H1 (cell line): Measurements from ENCODE around the gene COL1A1. TPM values are rescaled to one million over a fixed set of nuclear protein-coding genes. Genes with fewer than 3 reads are reported as not detected.

Experiments
- CTCF ChIA-PET: fragments of 300-600 bp; sonication (Branson Sonifier 250); formaldehyde crosslinking; loops from one replicate; lab custom pipeline; 2021; ENCODE audit not compliant: partially characterized antibody; lab: Charles Lee
- POLR2A ChIA-PET: fragments of 300-600 bp; sonication (Branson Sonifier 250); formaldehyde crosslinking; loops from one replicate; lab custom pipeline; 2021; ENCODE audit warnings: inconsistent platforms; ENCODE audit not compliant: partially characterized antibody; lab: Charles Lee
- DNase-seq, 2 experiments: peaks; one replicate each; pipeline versions ENCODE4 v3.0.0 to v3.0.0-alpha.2; 2010 to 2022; ENCODE audit warnings: low spot score in 2 of 2, low read depth in 1 of 2, mixed read lengths in 1 of 2
- FAIRE-seq: peaks from 2 replicates; lab custom pipeline; 2011; peaks lifted over from hg19 to GRCh38; lab: Jason Lieb, UNC
- H2AFZ ChIP-seq: 2 replicates; pipeline ENCODE4 v1.8.1; 2012; ENCODE audit warnings: low read length, inconsistent platforms
- H2AK5ac ChIP-seq: 2 replicates; pipeline ENCODE4 v1.6.1; 2013; ENCODE audit warnings: low read depth, low read length
- H2BK120ac ChIP-seq: replicated peaks from 2 replicates; pipeline ENCODE3; 2013; ENCODE audit warnings: low read depth, low read length, inconsistent platforms
- H2BK12ac ChIP-seq: 2 replicates; pipeline ENCODE4 v1.6.1; 2013; ENCODE audit warnings: low read depth, low read length
- H2BK15ac ChIP-seq: 2 replicates; pipeline ENCODE4 v1.6.1; 2013; ENCODE audit warnings: low read length
- H2BK20ac ChIP-seq: 2 replicates; pipeline ENCODE4 v1.6.1; 2013; ENCODE audit warnings: low read length
- H2BK5ac ChIP-seq: 2 replicates; pipeline ENCODE4 v1.6.1; 2013; ENCODE audit warnings: low read depth, low read length
- H3K14ac ChIP-seq: 2 replicates; pipeline ENCODE4 v1.6.1; 2013; ENCODE audit warnings: inconsistent platforms; ENCODE audit not compliant: insufficient read length
- H3K18ac ChIP-seq: 2 replicates; pipeline ENCODE4 v1.6.1; 2013; ENCODE audit warnings: low read length; ENCODE audit errors: extremely low read depth
- H3K23ac ChIP-seq: 2 replicates; pipeline ENCODE4 v1.6.1; 2013; ENCODE audit warnings: inconsistent platforms; ENCODE audit not compliant: insufficient read length
- H3K23me2 ChIP-seq: 2 replicates; pipeline ENCODE4 v1.6.1; 2013; ENCODE audit warnings: low read depth, low read length
- H3K27ac ChIP-seq: 2 replicates; pipeline ENCODE4 v1.6.1; 2011; ENCODE audit warnings: low read depth, low read length, inconsistent platforms
- H3K27me3 ChIP-seq, 4 experiments: replicated peaks in 1 of 4; 1 replicate in 1 of 4; 2 replicates in 3 of 4; pipeline versions ENCODE4 v1.6.1 to v1.8.1; 2011 to 2013; ENCODE audit warnings: low read length in 3 of 4, mild to moderate bottlenecking in 3 of 4, inconsistent platforms in 2 of 4, mixed read lengths in 2 of 4, moderate library complexity in 1 of 4; ENCODE audit not compliant: control insufficient read depth in 3 of 4, insufficient read depth in 3 of 4; ENCODE audit errors: extremely low read depth in 1 of 4
- H3K36me3 ChIP-seq, 4 experiments: 2 replicates each; pipeline versions ENCODE4 v1.6.1 to v1.8.1; 2011 to 2013; ENCODE audit warnings: mild to moderate bottlenecking in 4 of 4, low read length in 3 of 4, moderate library complexity in 2 of 4, control low read depth in 1 of 4, inconsistent platforms in 1 of 4; ENCODE audit not compliant: insufficient read depth in 4 of 4, control insufficient read depth in 2 of 4
- H3K4ac ChIP-seq: replicated peaks from 2 replicates; pipeline ENCODE3; 2013; ENCODE audit warnings: low read length, low read depth, mixed read lengths, inconsistent platforms; ENCODE audit not compliant: insufficient read length
- H3K4me1 ChIP-seq, 4 experiments: replicated peaks in 1 of 4; 1 replicate in 1 of 4; 2 replicates in 3 of 4; pipeline versions ENCODE4 v1.6.1 to v1.8.1; 2011 to 2013; ENCODE audit warnings: low read length in 3 of 4, inconsistent platforms in 2 of 4, mixed read lengths in 1 of 4; ENCODE audit not compliant: insufficient read depth in 4 of 4, control insufficient read depth in 3 of 4
- H3K4me2 ChIP-seq, 2 experiments: 2 replicates each; pipeline versions ENCODE4 v1.6.1 to v1.8.1; 2011 to 2013; ENCODE audit warnings: low read depth in 2 of 2, low read length in 2 of 2, control low read depth in 1 of 2, inconsistent platforms in 1 of 2, mild to moderate bottlenecking in 1 of 2; ENCODE audit not compliant: insufficient read depth in 1 of 2
- H3K4me3 ChIP-seq, 4 experiments: fragments of 200-600, 300-600 bp in 1 of 4; sonication (generic), shearing (Covaris generic), sonication (Bioruptor Twin) in 1 of 4; 2 replicates each; pipeline versions ENCODE4 v1.5.1 to v1.8.1; 2011 to 2016; ENCODE audit warnings: low read length in 4 of 4, low read depth in 3 of 4, control low read depth in 2 of 4, inconsistent platforms in 2 of 4, mild to moderate bottlenecking in 2 of 4, mixed read lengths in 1 of 4, moderate library complexity in 1 of 4; ENCODE audit not compliant: insufficient read depth in 2 of 4; ENCODE audit errors: extremely low read depth in 1 of 4
- H3K56ac ChIP-seq: replicated peaks from 2 replicates; pipeline ENCODE3; 2013; ENCODE audit warnings: low read depth, mild to moderate bottlenecking, mixed read lengths, low read length, inconsistent platforms; ENCODE audit not compliant: insufficient read length
- H3K79me1 ChIP-seq: 2 replicates; pipeline ENCODE4 v1.6.1; 2013; ENCODE audit warnings: low read depth, low read length, control low read depth
- H3K79me2 ChIP-seq, 2 experiments: 2 replicates each; pipeline versions ENCODE4 v1.6.1 to v1.8.1; 2012 to 2013; ENCODE audit warnings: low read length in 2 of 2, mild to moderate bottlenecking in 2 of 2, inconsistent platforms in 1 of 2; ENCODE audit not compliant: insufficient read depth in 2 of 2, control insufficient read depth in 1 of 2
- H3K9ac ChIP-seq, 4 experiments: replicated peaks in 1 of 4; 1 replicate in 1 of 4; 2 replicates in 3 of 4; pipeline versions ENCODE4 v1.6.1 to v1.8.1; 2011 to 2013; ENCODE audit warnings: low read depth in 3 of 4, low read length in 3 of 4, control low read depth in 2 of 4, mild to moderate bottlenecking in 2 of 4, moderate library complexity in 2 of 4, inconsistent platforms in 1 of 4; ENCODE audit errors: extremely low read depth in 1 of 4
- H3K9me3 ChIP-seq, 2 experiments: 2 replicates each; pipeline versions ENCODE4 v1.6.1 to v1.8.1; 2012 to 2013; ENCODE audit warnings: mild to moderate bottlenecking in 2 of 2, moderate library complexity in 2 of 2, control low read depth in 1 of 2, inconsistent platforms in 1 of 2, low read depth in 1 of 2, low read length in 1 of 2, mixed read lengths in 1 of 2; ENCODE audit not compliant: insufficient read depth in 2 of 2
- H4K20me1 ChIP-seq, 2 experiments: replicated peaks in 1 of 2; 2 replicates each; pipeline versions ENCODE3 to v1.8.1; 2011 to 2013; ENCODE audit warnings: inconsistent platforms in 2 of 2, low read length in 2 of 2, mild to moderate bottlenecking in 1 of 2; ENCODE audit not compliant: insufficient read depth in 2 of 2, control insufficient read depth in 1 of 2
- H4K5ac ChIP-seq: 2 replicates; pipeline ENCODE4 v1.6.1; 2013; ENCODE audit warnings: low read length, low read depth, mixed read lengths, inconsistent platforms; ENCODE audit not compliant: insufficient read length
- H4K8ac ChIP-seq: 2 replicates; pipeline ENCODE4 v1.8.0; 2013; ENCODE audit warnings: mild to moderate bottlenecking, moderate library complexity, low read length, inconsistent platforms; ENCODE audit not compliant: insufficient read depth; ENCODE audit errors: extremely low read depth
- H4K91ac ChIP-seq: replicated peaks from 2 replicates; pipeline ENCODE3; 2013; ENCODE audit warnings: low read length, mixed read lengths, inconsistent platforms; ENCODE audit not compliant: insufficient read length
- SIN3A ChIP-seq, 2 experiments: IDR thresholded peaks in 1 of 2; conservative IDR thresholded peaks in 1 of 2; 2 replicates each; pipeline ENCODE4 v1.6.1; 2011 to 2012; ENCODE audit warnings: low read length in 2 of 2, improper control_type of control experiment in 1 of 2, low read depth in 1 of 2, mild to moderate bottlenecking in 1 of 2
- WGBS, 2 experiments: shearing (Covaris generic) in 1 of 2; methylation state at CpG; one replicate each; pipeline versions ENCODE4 v1.1.6 to v1.1.7; 2013 to 2015; ENCODE audit warnings: low lambda C conversion rate in 2 of 2, mixed read lengths in 2 of 2, inconsistent platforms in 1 of 2, low coverage in 1 of 2, missing lambda C conversion rate in 1 of 2; ENCODE audit not compliant: insufficient replicate concordance in 2 of 2, insufficient coverage in 1 of 2, insufficient read length in 1 of 2; ENCODE audit errors: extremely low coverage in 1 of 2, missing lambda C conversion rate in 1 of 2; 5-methylcytosine and 5-hydroxymethylcytosine counted together
- polyA plus RNA-seq, 7 experiments: library from polyadenylated mRNA; depleted of rRNA in 3 of 7; stranded (reverse) in 5 of 7; unstranded in 2 of 7; fragments of >200 nt in 5 of 7; fragments of 200-250 nt in 2 of 7; gene quantifications; 1 replicate in 5 of 7; 2 replicates in 1 of 7; 4 replicates in 1 of 7; pipeline versions ENCODE4 v1.2.1 to v1.2.3, GENCODE V29; 2011 to 2013; ENCODE audit warnings: missing spikeins in 2 of 7, mixed read lengths in 2 of 7
- total RNA-seq: library from RNA; stranded (reverse); fragmentation: NEBNext Ultra II Directional; extraction: Animal tissue kit (Norgen Biotek cat#: 25700); gene quantifications from 2 replicates; pipeline ENCODE4 v1.2.1, GENCODE V29; 2021

COL1A1 gene
- total and polyA plus RNA-seq, 2 of the 8 experiments (the other 6 are each of a cell fraction or from before 2014, with no cell fraction given) = 14.1 to 80.4 TPM

GRCh38 chr17:50135316-50136095, 65.9 kb downstream of the COL1A1 start:
- no peak overlapping the region for H2AK5ac ChIP-seq
- CTCF ChIA-PET = interaction anchor here (1.4 to 21.6 kb wide), 7 partner anchors 12 to 41 kb away, joined by 3 to 299 read pairs (median 13); partner anchors contain the start of genes PDK2 and PPP1R9B
- H3K36me3 ChIP-seq = peaks cover 3 to 13% (median 12%) of the 10 kb centered on the region in 4 experiments; a peak in 5 of 8 replicates
- no peak for TF ChIP-seq SIN3A (conservative IDR thresholded peaks at IDR 0.05 in 1 of 2, IDR thresholded peaks at IDR 0.05 in 1 of 2; ENCODE audit: low read depth in 1 of 2, low read length in 2 of 2)
- H3K27ac ChIP-seq = no peak overlapping the region
- H2BK120ac ChIP-seq = no peak overlapping the region
- peaks cover 8 to 34% (median 22%) of the 10 kb centered on the region in 4 experiments for H3K4me1 ChIP-seq
- H4K91ac ChIP-seq = no peak overlapping the region
- no peak overlapping the region for H3K4me2 ChIP-seq
- peaks cover 0 to 6% of the 10 kb centered on the region in 2 experiments for H4K20me1 ChIP-seq
- H3K79me2 ChIP-seq = no peaks in the 10 kb centered on the region
- H3K18ac ChIP-seq = no peak overlapping the region
- POLR2A ChIA-PET = no interaction called here
- peaks cover 4% of the 10 kb centered on the region; the same call in 1 of the 2 replicates for H3K23me2 ChIP-seq
- 90% methylated on average over 12 of the region's 16 CpGs; no CpG with 5 or more reads in 1 of the 2 experiments for WGBS, 2 experiments
- H2AFZ ChIP-seq = no peak overlapping the region
- no peak overlapping the region for H3K23ac ChIP-seq
- H3K79me1 ChIP-seq = no peaks in the 10 kb centered on the region
- no peaks in the 10 kb centered on the region for H3K9me3 ChIP-seq
- H3K9ac ChIP-seq = no peak overlapping the region
- DNase-seq (no peak), FAIRE-seq (no peak)
- no peak overlapping the region for H2BK5ac ChIP-seq
- H2BK15ac ChIP-seq = no peak overlapping the region
- H2BK12ac ChIP-seq = no peak overlapping the region
- no peak overlapping the region for H3K56ac ChIP-seq
- no peak overlapping the region for H3K4ac ChIP-seq
- no peak overlapping the region for H3K14ac ChIP-seq
- H4K5ac ChIP-seq = no peak overlapping the region
- H3K4me3 ChIP-seq = no peak overlapping the region
- H3K27me3 ChIP-seq = peaks cover 0 to 8% (median 1%) of the 10 kb centered on the region in 4 experiments; a peak in 4 of 7 replicates
- no peak overlapping the region for H2BK20ac ChIP-seq
- peak overlapping the region; percentile 1; the same call in 1 of the 2 replicates for H4K8ac ChIP-seq
